CD14-positive monocyte (primary cell): Measurements from ENCODE around the gene ARMH3. TPM values are rescaled to one million over a fixed set of nuclear protein-coding genes. Genes with fewer than 3 reads are reported as not detected.

Experiments used
- DNase-seq, 3 donors: peaks; one replicate each; pipeline ENCODE4 v3.0.0-alpha.2; 2011 to 2022
- H2AFZ ChIP-seq: 2 replicates; pipeline ENCODE4 v1.6.0; 2012; ENCODE audit warnings: mild to moderate bottlenecking, low read depth, low read length, inconsistent platforms; ENCODE audit not compliant: insufficient read depth, poor library complexity, severe bottlenecking
- H3K27ac ChIP-seq, 2 donors: 1 replicate in 1 of 2; 2 replicates in 1 of 2; pipeline ENCODE4 v1.5.1; 2012 to 2013; ENCODE audit warnings: low read length in 2 of 2, control low read depth in 1 of 2, inconsistent platforms in 1 of 2, low read depth in 1 of 2, mild to moderate bottlenecking in 1 of 2
- H3K27me3 ChIP-seq, 2 donors: one replicate each; pipeline versions ENCODE4 v1.6.0 to v1.6.1; 2011 to 2013; ENCODE audit warnings: low read length in 2 of 2; ENCODE audit not compliant: control insufficient read depth in 2 of 2, insufficient read depth in 2 of 2
- H3K36me3 ChIP-seq, 2 donors: replicated peaks in 1 of 2; 1 replicate in 1 of 2; 2 replicates in 1 of 2; pipeline versions ENCODE4 v1.5.1 to v1.6.1; 2012 to 2013; ENCODE audit warnings: low read length in 2 of 2, control low read depth in 1 of 2, inconsistent platforms in 1 of 2, mild to moderate bottlenecking in 1 of 2; ENCODE audit not compliant: insufficient read depth in 2 of 2, control insufficient read depth in 1 of 2
- H3K4me1 ChIP-seq, 2 donors: 1 replicate in 1 of 2; 2 replicates in 1 of 2; pipeline versions ENCODE4 v1.5.1 to v1.6.1; 2012 to 2013; ENCODE audit warnings: low read length in 2 of 2, control low read depth in 1 of 2, inconsistent platforms in 1 of 2, mild to moderate bottlenecking in 1 of 2, moderate library complexity in 1 of 2; ENCODE audit not compliant: insufficient read depth in 2 of 2, control insufficient read depth in 1 of 2
- H3K4me2 ChIP-seq: replicated peaks from 2 replicates; pipeline ENCODE3; 2012; ENCODE audit warnings: low read length, moderate library complexity, mild to moderate bottlenecking; ENCODE audit not compliant: poor library complexity, severe bottlenecking; ENCODE audit errors: extremely low read depth
- H3K4me3 ChIP-seq, 3 experiments: fragments of 200-600 bp in 1 of 3; sonication (generic) in 1 of 3; replicated peaks in 1 of 3; 1 replicate in 2 of 3; 2 replicates in 1 of 3; pipeline ENCODE4 v1.5.1; 2011 to 2013; ENCODE audit warnings: low read length in 3 of 3, mild to moderate bottlenecking in 3 of 3, control low read depth in 2 of 3, low read depth in 2 of 3, inconsistent platforms in 1 of 3, moderate library complexity in 1 of 3
- H3K79me2 ChIP-seq: 2 replicates; pipeline ENCODE4 v1.6.0; 2012; ENCODE audit warnings: mild to moderate bottlenecking, control low read depth, inconsistent platforms, low read length, moderate library complexity; ENCODE audit not compliant: insufficient read depth
- H3K9ac ChIP-seq: 2 replicates; pipeline ENCODE4 v1.6.0; 2017; ENCODE audit warnings: low read length, mild to moderate bottlenecking; ENCODE audit not compliant: insufficient read depth, poor library complexity, severe bottlenecking
- H3K9me3 ChIP-seq, 2 donors: replicated peaks in 1 of 2; 1 replicate in 1 of 2; 2 replicates in 1 of 2; pipeline versions ENCODE4 v1.5.1 to v1.6.1; 2012 to 2013; ENCODE audit warnings: low read length in 2 of 2, control low read depth in 1 of 2; ENCODE audit not compliant: control insufficient read depth in 1 of 2, insufficient read depth in 1 of 2
- H4K20me1 ChIP-seq: 2 replicates; pipeline ENCODE4 v1.6.0; 2012; ENCODE audit warnings: mild to moderate bottlenecking, low read length, control low read depth, moderate library complexity; ENCODE audit not compliant: insufficient read depth
- H3K27ac Mint-ChIP-seq, 7 donors: one replicate each; pipeline ENCODE4 v1.8.0; 2020; ENCODE audit warnings: mild to moderate bottlenecking in 7 of 7, mixed read lengths in 7 of 7, moderate library complexity in 6 of 7, inconsistent platforms in 2 of 7
- H3K27me3 Mint-ChIP-seq, 3 donors: one replicate each; pipeline ENCODE4 v1.8.0; 2021 to 2022; ENCODE audit warnings: low read depth in 3 of 3, mild to moderate bottlenecking in 3 of 3, mixed read lengths in 3 of 3, moderate library complexity in 3 of 3, inconsistent platforms in 1 of 3
- H3K36me3 Mint-ChIP-seq, 2 donors: one replicate each; pipeline ENCODE4 v1.8.0; 2020; ENCODE audit warnings: mixed read lengths in 2 of 2, inconsistent platforms in 1 of 2, mild to moderate bottlenecking in 1 of 2
- H3K4me1 Mint-ChIP-seq: one replicate; pipeline ENCODE4 v1.8.0; 2020; ENCODE audit warnings: mild to moderate bottlenecking, mixed read lengths
- H3K4me3 Mint-ChIP-seq, 2 donors: one replicate each; pipeline ENCODE4 v1.8.0; 2020; ENCODE audit warnings: mild to moderate bottlenecking in 2 of 2, mixed read lengths in 2 of 2, moderate library complexity in 1 of 2
- H3K9me3 Mint-ChIP-seq, 7 donors: one replicate each; pipeline ENCODE4 v1.8.0; 2020 to 2022; ENCODE audit warnings: mixed read lengths in 7 of 7, mild to moderate bottlenecking in 6 of 7, moderate library complexity in 6 of 7, inconsistent platforms in 2 of 7
- CTCF ChIP-seq: fragments of 200-600 bp; IDR thresholded peaks from one replicate; pipeline ENCODE4 v1.8.0; 2022; ENCODE audit warnings: antibody characterized with exemption, mild to moderate bottlenecking
- WGBS: methylation state at CpG from one replicate; pipeline ENCODE4 v1.1.5; 2013; ENCODE audit warnings: missing lambda C conversion rate; ENCODE audit not compliant: insufficient coverage; 5-methylcytosine and 5-hydroxymethylcytosine counted together
- intact Hi-C, 2 donors: fragments of 100-400 bp; cut with micrococcal nuclease; formaldehyde crosslinking; loops; one replicate each; pipeline versions ENCODE4 v1.15.0 to v1.15.1; 2023
- polyA plus RNA-seq, 3 donors: library from polyadenylated mRNA; depleted of rRNA in 1 of 3; unstranded in 2 of 3; stranded (reverse) in 1 of 3; fragments of 300-500 nt in 2 of 3; fragments of >200 nt in 1 of 3; fragmentation: Illumina TruSeq in 2 of 3; gene quantifications; 1 replicate in 2 of 3; 2 replicates in 1 of 3; pipeline ENCODE4 v1.2.3, GENCODE V29; 2012 to 2021

ARMH3 gene
- polyA plus RNA-seq, 3 donors = 20.4 to 26.3 (median 22.1) TPM

DNA sequence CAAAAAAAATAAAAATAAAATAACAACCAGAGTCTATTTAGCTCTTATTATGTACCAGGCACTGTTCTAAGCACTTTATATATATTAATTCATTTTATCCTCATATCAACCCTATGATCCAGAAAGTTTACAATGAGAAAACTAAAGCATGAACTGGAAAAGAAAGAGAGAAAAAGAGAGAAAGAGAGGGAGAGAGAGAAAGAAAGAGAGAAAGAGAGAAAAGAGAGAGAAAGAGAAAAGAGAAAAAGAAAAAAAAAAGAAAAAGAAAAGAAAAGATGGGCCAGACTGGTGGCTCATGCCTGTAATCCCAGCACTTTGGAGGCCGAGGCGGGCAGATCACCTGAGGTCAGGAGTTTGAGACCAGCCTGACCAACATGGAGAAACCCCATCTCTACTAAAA is 9.9 kb downstream of the ARMH3 start:
- H3K4me1 ChIP-seq = peaks cover 17 to 18% of the 10 kb centered on the region in 2 donors
- H2AFZ ChIP-seq = no peak overlapping the region
- peaks cover 100% of the 10 kb centered on the region for H4K20me1 ChIP-seq
- H3K9ac ChIP-seq = no peak overlapping the region
- Mint-ChIP-seq H3K4me1 (peaks cover 52% of the 10 kb centered on the region), H3K27ac (no peak overlapping the region), H3K36me3 (peaks cover 2 to 13% of the 10 kb centered on the region in 2 donors), H3K27me3 (peaks cover 0 to 2% (median 1%) of the 10 kb centered on the region in 3 donors), H3K4me3 (no peak overlapping the region), H3K9me3 (no peaks in the 10 kb centered on the region)
- WGBS = no CpG with 5 or more reads among the region's 2 CpGs
- no peaks in the 10 kb centered on the region for H3K9me3 ChIP-seq
- intact Hi-C loops = no loop called here
- no peaks in the 10 kb centered on the region for H3K36me3 ChIP-seq
- no peaks in the 10 kb centered on the region for H3K27me3 ChIP-seq
- no peak overlapping the region for H3K4me3 ChIP-seq
- H3K79me2 ChIP-seq = peaks cover 96% of the 10 kb centered on the region
- no peak for DNase-seq
- TF ChIP-seq CTCF = no peak
- H3K27ac ChIP-seq = no peak overlapping the region
- no peak overlapping the region for H3K4me2 ChIP-seq

DNA sequence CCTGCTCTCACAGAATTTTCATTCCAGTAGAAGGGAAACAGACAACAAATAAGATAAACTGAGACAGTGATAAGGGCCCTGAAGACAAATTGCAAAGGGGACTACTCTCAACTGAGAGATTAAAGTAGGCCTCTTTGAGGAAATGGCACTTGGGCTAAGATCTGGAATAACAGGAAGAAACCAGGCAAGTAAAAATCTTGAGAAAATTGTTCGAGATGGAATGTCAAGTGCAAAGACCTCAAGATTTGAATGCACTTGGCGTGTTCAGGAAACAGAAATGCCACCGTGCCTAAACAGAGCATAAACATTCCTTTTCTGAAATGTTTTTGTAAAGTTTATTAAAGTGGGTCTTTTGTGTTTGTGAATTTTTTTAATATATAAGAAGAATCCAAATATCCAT is 10.7 kb downstream of the ARMH3 start:
- Histone ChIP-seq H3K36me3 (peaks cover 0 to 3% of the 10 kb centered on the region in 2 donors), H3K27ac (no peak overlapping the region), H3K4me1 (peaks cover 17 to 18% of the 10 kb centered on the region in 2 donors), H3K4me3 (no peak overlapping the region), H3K4me2 (no peak overlapping the region), H3K9me3 (no peaks in the 10 kb centered on the region), H3K27me3 (no peaks in the 10 kb centered on the region), H3K79me2 (peaks cover 95% of the 10 kb centered on the region), H2AFZ (no peak overlapping the region), H4K20me1 (peaks cover 100% of the 10 kb centered on the region), H3K9ac (no peak overlapping the region)
- Mint-ChIP-seq H3K9me3 (no peaks in the 10 kb centered on the region), H3K4me3 (no peak overlapping the region), H3K27ac (no peak overlapping the region), H3K36me3 (peaks cover 2 to 11% of the 10 kb centered on the region in 2 donors), H3K27me3 (peaks cover 0 to 2% (median 1%) of the 10 kb centered on the region in 3 donors), H3K4me1 (peaks cover 52% of the 10 kb centered on the region)
- 80% methylated on average over 1 of the region's 3 CpGs for WGBS
- TF ChIP-seq CTCF = no peak
- no peak for DNase-seq
- intact Hi-C loops = no loop called here
